GM10847 (cell line): ENCODE results near the gene HBA2.
"Not testable (repeated sequence)": the region's sequence is repeated elsewhere in the genome, so short reads cannot be mapped to it uniquely, and the experiment has no call there.

ENCODE experiments used
- POLR2A ChIP-seq: IDR thresholded peaks from 2 replicates; pipeline ENCODE4 v1.6.1; 2011; ENCODE audit not compliant: insufficient read length; ENCODE audit errors: extremely low read depth

Gene HBA2

GRCh38 chr16:170788-171187 is 1.9 kb upstream of the HBA2 start:
- TF ChIP-seq POLR2A: no peak

DNA sequence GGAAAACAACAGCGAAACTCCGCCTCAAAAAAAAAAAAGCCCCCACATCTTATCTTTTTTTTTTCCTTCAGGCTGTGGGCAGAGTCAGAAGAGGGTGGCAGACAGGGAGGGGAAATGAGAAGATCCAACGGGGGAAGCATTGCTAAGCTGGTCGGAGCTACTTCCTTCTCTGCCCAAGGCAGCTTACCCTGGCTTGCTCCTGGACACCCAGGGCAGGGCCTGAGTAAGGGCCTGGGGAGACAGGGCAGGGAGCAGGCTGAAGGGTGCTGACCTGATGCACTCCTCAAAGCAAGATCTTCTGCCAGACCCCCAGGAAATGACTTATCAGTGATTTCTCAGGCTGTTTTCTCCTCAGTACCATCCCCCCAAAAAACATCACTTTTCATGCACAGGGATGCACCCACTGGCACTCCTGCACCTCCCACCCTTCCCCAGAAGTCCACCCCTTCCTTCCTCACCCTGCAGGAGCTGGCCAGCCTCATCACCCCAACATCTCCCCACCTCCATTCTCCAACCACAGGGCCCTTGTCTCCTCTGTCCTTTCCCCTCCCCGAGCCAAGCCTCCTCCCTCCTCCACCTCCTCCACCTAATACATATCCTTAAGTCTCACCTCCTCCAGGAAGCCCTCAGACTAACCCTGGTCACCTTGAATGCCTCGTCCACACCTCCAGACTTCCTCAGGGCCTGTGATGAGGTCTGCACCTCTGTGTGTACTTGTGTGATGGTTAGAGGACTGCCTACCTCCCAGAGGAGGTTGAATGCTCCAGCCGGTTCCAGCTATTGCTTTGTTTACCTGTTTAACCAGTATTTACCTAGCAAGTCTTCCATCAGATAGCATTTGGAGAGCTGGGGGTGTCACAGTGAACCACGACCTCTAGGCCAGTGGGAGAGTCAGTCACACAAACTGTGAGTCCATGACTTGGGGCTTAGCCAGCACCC is 2.6 kb downstream of the HBA2 start:
- no peak for TF ChIP-seq POLR2A

GRCh38 chr16:176477-177382 is 4.1 kb downstream of the HBA2 start, which contains the start of gene HBA1:
HBA1 (plus strand) TSS chr16:176680; CDS start chr16:176717, 37 bp downstream.
- not testable (repeated sequence) for TF ChIP-seq POLR2A

- TF ChIP-seq POLR2A: no peak
Observed at GRCh38 chr16:177394-177822, 4.7 kb downstream of the HBA2 start.

DNA sequence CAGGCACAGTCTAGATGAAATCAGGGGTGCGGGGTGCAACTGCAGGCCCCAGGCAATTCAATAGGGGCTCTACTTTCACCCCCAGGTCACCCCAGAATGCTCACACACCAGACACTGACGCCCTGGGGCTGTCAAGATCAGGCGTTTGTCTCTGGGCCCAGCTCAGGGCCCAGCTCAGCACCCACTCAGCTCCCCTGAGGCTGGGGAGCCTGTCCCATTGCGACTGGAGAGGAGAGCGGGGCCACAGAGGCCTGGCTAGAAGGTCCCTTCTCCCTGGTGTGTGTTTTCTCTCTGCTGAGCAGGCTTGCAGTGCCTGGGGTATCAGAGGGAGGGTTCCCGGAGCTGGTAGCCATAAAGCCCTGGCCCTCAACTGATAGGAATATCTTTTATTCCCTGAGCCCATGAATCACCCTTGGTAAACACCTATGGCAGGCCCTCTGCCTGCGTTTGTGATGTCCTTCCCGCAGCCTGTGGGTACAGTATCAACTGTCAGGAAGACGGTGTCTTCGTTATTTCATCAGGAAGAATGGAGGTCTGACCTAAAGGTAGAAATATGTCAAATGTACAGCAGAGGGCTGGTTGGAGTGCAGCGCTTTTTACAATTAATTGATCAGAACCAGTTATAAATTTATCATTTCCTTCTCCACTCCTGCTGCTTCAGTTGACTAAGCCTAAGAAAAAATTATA is 5.4 kb downstream of the HBA2 start:
- TF ChIP-seq POLR2A: no peak

DNA sequence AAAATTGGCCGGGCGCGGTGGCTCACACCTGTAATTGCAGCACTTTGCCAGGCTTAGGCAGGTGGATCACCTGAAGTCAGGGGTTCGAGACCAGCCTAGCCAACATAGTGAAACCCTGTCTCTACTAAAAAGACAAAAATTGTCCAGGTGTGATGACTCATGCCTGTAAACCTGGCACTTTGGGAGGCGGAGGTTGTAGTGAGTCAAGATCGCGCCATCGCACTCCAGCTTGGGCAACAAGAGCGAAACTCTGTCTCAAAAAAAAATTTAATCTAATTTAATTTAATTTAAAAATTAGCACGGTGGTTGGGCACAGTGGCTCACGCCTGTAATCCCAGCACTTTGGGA is 6.0 kb downstream of the HBA2 start:
- TF ChIP-seq POLR2A: no peak

GRCh38 chr16:179211-180092 is 6.8 kb downstream of the HBA2 start:
- TF ChIP-seq POLR2A: no peak

GRCh38 chr16:180101-180675 is 7.5 kb downstream of the HBA2 start, which contains the start of gene HBQ1:
HBQ1 (plus strand) TSS chr16:180459; CDS start chr16:180487, 28 bp downstream.
- no peak for TF ChIP-seq POLR2A

DNA sequence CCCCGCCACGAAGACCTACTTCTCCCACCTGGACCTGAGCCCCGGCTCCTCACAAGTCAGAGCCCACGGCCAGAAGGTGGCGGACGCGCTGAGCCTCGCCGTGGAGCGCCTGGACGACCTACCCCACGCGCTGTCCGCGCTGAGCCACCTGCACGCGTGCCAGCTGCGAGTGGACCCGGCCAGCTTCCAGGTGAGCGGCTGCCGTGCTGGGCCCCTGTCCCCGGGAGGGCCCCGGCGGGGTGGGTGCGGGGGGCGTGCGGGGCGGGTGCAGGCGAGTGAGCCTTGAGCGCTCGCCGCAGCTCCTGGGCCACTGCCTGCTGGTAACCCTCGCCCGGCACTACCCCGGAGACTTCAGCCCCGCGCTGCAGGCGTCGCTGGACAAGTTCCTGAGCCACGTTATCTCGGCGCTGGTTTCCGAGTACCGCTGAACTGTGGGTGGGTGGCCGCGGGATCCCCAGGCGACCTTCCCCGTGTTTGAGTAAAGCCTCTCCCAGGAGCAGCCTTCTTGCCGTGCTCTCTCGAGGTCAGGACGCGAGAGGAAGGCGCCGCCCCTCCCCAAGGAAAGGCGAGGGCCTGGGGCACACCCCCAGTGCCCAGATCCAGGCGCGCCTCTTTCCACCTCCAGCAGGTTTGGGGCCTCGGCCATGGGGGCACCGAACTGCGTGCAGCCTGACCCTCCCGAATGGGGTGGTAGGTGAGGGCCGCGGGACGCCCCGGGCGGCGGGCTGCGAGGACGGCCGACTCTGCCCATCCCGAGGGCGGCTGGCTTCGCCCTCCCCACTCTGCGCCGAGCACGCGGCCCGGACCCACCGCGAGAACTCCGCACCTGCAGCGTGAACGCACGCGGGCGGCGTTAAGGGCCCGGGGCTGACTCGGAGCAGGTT is 8.2 kb downstream of the HBA2 start:
- TF ChIP-seq POLR2A: no peak

- TF ChIP-seq POLR2A: no peak
Observed at GRCh38 chr16:181565-182021, 8.9 kb downstream of the HBA2 start.

- no peak for TF ChIP-seq POLR2A
Observed at GRCh38 chr16:183005-183404, 10.3 kb downstream of the HBA2 start.

- TF ChIP-seq POLR2A: no peak
Observed at GRCh38 chr16:185213-185612, 12.5 kb downstream of the HBA2 start.

- no peak for TF ChIP-seq POLR2A
Observed at GRCh38 chr16:185691-186090, 13.0 kb downstream of the HBA2 start.
